Measurements from ENCODE around the gene VPS11. TPM values are rescaled to one million over a fixed set of nuclear protein-coding genes. Genes with fewer than 3 reads are reported as not detected.

VPS11 gene
- total and polyA plus RNA-seq, 2 experiments from 2014 or later, result 11.5 to 13.4 TPM

- TF ChIP-seq ZNF462 (CRISPR knock-in tag; IDR thresholded peaks at IDR 0.05), result no peak
- TF ChIP-seq CREB1 (CRISPR knock-in tag; IDR thresholded peaks at IDR 0.05; ENCODE audit: low read depth), result no peak
- no peak for TF ChIP-seq STAT1 (IDR thresholded peaks at IDR 0.05; ENCODE audit: unreplicated experiment)
- TF ChIP-seq ZNF331 (CRISPR knock-in tag; IDR thresholded peaks at IDR 0.05; ENCODE audit: low read depth), result no peak
- no peak for TF ChIP-seq POLR2AphosphoS5 (IDR thresholded peaks at IDR 0.05; ENCODE audit: low read depth)
- TF ChIP-seq, protein P1, sequence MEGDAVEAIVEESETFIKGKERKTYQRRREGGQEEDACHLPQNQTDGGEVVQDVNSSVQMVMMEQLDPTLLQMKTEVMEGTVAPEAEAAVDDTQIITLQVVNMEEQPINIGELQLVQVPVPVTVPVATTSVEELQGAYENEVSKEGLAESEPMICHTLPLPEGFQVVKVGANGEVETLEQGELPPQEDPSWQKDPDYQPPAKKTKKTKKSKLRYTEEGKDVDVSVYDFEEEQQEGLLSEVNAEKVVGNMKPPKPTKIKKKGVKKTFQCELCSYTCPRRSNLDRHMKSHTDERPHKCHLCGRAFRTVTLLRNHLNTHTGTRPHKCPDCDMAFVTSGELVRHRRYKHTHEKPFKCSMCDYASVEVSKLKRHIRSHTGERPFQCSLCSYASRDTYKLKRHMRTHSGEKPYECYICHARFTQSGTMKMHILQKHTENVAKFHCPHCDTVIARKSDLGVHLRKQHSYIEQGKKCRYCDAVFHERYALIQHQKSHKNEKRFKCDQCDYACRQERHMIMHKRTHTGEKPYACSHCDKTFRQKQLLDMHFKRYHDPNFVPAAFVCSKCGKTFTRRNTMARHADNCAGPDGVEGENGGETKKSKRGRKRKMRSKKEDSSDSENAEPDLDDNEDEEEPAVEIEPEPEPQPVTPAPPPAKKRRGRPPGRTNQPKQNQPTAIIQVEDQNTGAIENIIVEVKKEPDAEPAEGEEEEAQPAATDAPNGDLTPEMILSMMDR (conservative IDR thresholded peaks at IDR 0.05; ENCODE audit: low read depth in 2 of 2), result no peak
These were observed 48.6 kb downstream of the VPS11 start (continued) for GRCh38 chr11:119116235-119116594.

GRCh38 chr11:119116601-119117000, 49.0 kb downstream of the VPS11 start:
- H3K4me2 ChIP-seq, result no peak overlapping the region
- Mint-ChIP-seq H3K9me3 (no peaks in the 10 kb centered on the region), H3K4me3 (no peak overlapping the region), H3K27ac (no peak overlapping the region), H3K27me3 (ENCODE audit: insufficient read depth, low read depth, poor library complexity) (peaks cover 14% of the 10 kb centered on the region), H3K36me3 (ENCODE audit: low read depth) (no peaks in the 10 kb centered on the region; the same call in 2 of the 3 replicates), H3K4me1 (peaks cover 10% of the 10 kb centered on the region)
- no peaks in the 10 kb centered on the region for H3K36me3 ChIP-seq (ENCODE audit: insufficient read depth)
- H3K4me3 ChIP-seq, result no peak overlapping the region
- H4K20me1 ChIP-seq (replicated peaks; ENCODE audit: insufficient read depth), result no peaks in the 10 kb centered on the region
- ATAC-seq (no peak), DNase-seq (ENCODE audit: low spot score) (no peak)
- no peaks in the 10 kb centered on the region for H3K9me2 ChIP-seq (ENCODE audit: insufficient read depth)
- no peak overlapping the region for H3K27ac ChIP-seq (ENCODE audit: low read depth)
- H3K4me1 ChIP-seq (ENCODE audit: insufficient read depth), result peaks cover 12% of the 10 kb centered on the region
- H3K27me3 ChIP-seq (ENCODE audit: insufficient read depth), result no peaks in the 10 kb centered on the region
- H2AFZ ChIP-seq, result no peak overlapping the region
- 0 out of 2 replicates have a peak, but pooled peaks cover 3% of the 10 kb centered on the region for H3F3A ChIP-seq (replicated peaks; ENCODE audit: low read depth)
- H3K79me2 ChIP-seq (replicated peaks; ENCODE audit: insufficient read depth), result peaks cover under 1% of the 10 kb centered on the region; the same call in 1 of the 2 replicates
- TF ChIP-seq, protein P2, sequence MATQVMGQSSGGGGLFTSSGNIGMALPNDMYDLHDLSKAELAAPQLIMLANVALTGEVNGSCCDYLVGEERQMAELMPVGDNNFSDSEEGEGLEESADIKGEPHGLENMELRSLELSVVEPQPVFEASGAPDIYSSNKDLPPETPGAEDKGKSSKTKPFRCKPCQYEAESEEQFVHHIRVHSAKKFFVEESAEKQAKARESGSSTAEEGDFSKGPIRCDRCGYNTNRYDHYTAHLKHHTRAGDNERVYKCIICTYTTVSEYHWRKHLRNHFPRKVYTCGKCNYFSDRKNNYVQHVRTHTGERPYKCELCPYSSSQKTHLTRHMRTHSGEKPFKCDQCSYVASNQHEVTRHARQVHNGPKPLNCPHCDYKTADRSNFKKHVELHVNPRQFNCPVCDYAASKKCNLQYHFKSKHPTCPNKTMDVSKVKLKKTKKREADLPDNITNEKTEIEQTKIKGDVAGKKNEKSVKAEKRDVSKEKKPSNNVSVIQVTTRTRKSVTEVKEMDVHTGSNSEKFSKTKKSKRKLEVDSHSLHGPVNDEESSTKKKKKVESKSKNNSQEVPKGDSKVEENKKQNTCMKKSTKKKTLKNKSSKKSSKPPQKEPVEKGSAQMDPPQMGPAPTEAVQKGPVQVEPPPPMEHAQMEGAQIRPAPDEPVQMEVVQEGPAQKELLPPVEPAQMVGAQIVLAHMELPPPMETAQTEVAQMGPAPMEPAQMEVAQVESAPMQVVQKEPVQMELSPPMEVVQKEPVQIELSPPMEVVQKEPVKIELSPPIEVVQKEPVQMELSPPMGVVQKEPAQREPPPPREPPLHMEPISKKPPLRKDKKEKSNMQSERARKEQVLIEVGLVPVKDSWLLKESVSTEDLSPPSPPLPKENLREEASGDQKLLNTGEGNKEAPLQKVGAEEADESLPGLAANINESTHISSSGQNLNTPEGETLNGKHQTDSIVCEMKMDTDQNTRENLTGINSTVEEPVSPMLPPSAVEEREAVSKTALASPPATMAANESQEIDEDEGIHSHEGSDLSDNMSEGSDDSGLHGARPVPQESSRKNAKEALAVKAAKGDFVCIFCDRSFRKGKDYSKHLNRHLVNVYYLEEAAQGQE (IDR thresholded peaks at IDR 0.05; ENCODE audit: unreplicated experiment), result no peak
- TF ChIP-seq, protein P3, sequence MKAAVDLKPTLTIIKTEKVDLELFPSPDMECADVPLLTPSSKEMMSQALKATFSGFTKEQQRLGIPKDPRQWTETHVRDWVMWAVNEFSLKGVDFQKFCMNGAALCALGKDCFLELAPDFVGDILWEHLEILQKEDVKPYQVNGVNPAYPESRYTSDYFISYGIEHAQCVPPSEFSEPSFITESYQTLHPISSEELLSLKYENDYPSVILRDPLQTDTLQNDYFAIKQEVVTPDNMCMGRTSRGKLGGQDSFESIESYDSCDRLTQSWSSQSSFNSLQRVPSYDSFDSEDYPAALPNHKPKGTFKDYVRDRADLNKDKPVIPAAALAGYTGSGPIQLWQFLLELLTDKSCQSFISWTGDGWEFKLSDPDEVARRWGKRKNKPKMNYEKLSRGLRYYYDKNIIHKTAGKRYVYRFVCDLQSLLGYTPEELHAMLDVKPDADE (IDR thresholded peaks at IDR 0.05), result no peak
- no peak for TF ChIP-seq STAT1 (IDR thresholded peaks at IDR 0.05; ENCODE audit: unreplicated experiment)
- no peak for TF ChIP-seq EZH2phosphoT487 (IDR thresholded peaks at IDR 0.05; ENCODE audit: unreplicated experiment)

Measured in GM23338 (cell line).